NT2/D1 (cell line): Measurements from ENCODE around the gene MTMR8.

Experiments used
- DNase-seq: peaks from one replicate; pipeline ENCODE4 v3.0.0-alpha.2; 2011; ENCODE audit warnings: low read depth, low spot score
- H3K27me3 ChIP-seq: 2 replicates; pipeline ENCODE4 v1.6.0; 2011; ENCODE audit warnings: mild to moderate bottlenecking; ENCODE audit not compliant: insufficient read length, insufficient read depth
- H3K36me3 ChIP-seq: 2 replicates; pipeline ENCODE4 v1.6.1; 2011; ENCODE audit warnings: mild to moderate bottlenecking, low read length, mixed read lengths; ENCODE audit not compliant: insufficient read depth, insufficient read length
- H3K4me1 ChIP-seq: 2 replicates; pipeline ENCODE4 v1.5.1; 2011; ENCODE audit not compliant: insufficient read depth, insufficient read length
- H3K4me3 ChIP-seq: 2 replicates; pipeline ENCODE4 v1.5.1; 2011; ENCODE audit warnings: low read depth; ENCODE audit not compliant: insufficient read length
- H3K9ac ChIP-seq: 2 replicates; pipeline ENCODE4 v1.6.0; 2011; ENCODE audit warnings: low read depth; ENCODE audit not compliant: insufficient read length
- H3K9me3 ChIP-seq: 2 replicates; pipeline ENCODE4 v1.5.1; 2011; ENCODE audit warnings: mild to moderate bottlenecking, low read length; ENCODE audit not compliant: insufficient read depth
- SUZ12 ChIP-seq: IDR thresholded peaks from 2 replicates; pipeline ENCODE4 v1.6.1; 2011; ENCODE audit not compliant: insufficient read length, insufficient read depth; ENCODE audit errors: extremely low read depth
- YY1 ChIP-seq: IDR thresholded peaks from 2 replicates; pipeline ENCODE4 v1.6.1; 2011; ENCODE audit not compliant: insufficient read length, insufficient read depth
- ZNF274 ChIP-seq: IDR thresholded peaks from 2 replicates; pipeline ENCODE4 v1.6.1; 2011; ENCODE audit warnings: mild to moderate bottlenecking, low read depth, low read length

The MTMR8 gene

GRCh38 chrX:64306712-64307111, 88.5 kb downstream of the MTMR8 start:
- H3K9me3 ChIP-seq: peaks cover 4% of the 10 kb centered on the region; the same call in 1 of the 2 replicates
- TF ChIP-seq YY1 (no peak), SUZ12 (no peak), ZNF274 (no peak)
- no peaks in the 10 kb centered on the region for H3K4me1 ChIP-seq
- H3K4me3 ChIP-seq: no peak overlapping the region
- no peak overlapping the region for H3K9ac ChIP-seq
- H3K27me3 ChIP-seq: no peaks in the 10 kb centered on the region
- H3K36me3 ChIP-seq: no peaks in the 10 kb centered on the region
- DNase-seq: no peak

GRCh38 chrX:64291123-64291522, 104.1 kb downstream of the MTMR8 start:
- Histone ChIP-seq H3K36me3 (no peaks in the 10 kb centered on the region), H3K4me3 (no peak overlapping the region), H3K9ac (no peak overlapping the region), H3K4me1 (no peaks in the 10 kb centered on the region), H3K9me3 (no peaks in the 10 kb centered on the region), H3K27me3 (no peaks in the 10 kb centered on the region)
- no peak for DNase-seq
- TF ChIP-seq ZNF274: no peak
- TF ChIP-seq SUZ12: no peak
- no peak for TF ChIP-seq YY1

GRCh38 chrX:64265265-64265664, 130.0 kb downstream of the MTMR8 start:
- Histone ChIP-seq H3K4me3 (no peak overlapping the region), H3K9ac (no peak overlapping the region), H3K36me3 (no peaks in the 10 kb centered on the region), H3K4me1 (no peaks in the 10 kb centered on the region), H3K9me3 (no peaks in the 10 kb centered on the region), H3K27me3 (no peaks in the 10 kb centered on the region)
- TF ChIP-seq SUZ12 (no peak), YY1 (no peak), ZNF274 (no peak)
- DNase-seq: no peak

- no peak for TF ChIP-seq YY1
- no peak for TF ChIP-seq SUZ12
- no peak for TF ChIP-seq ZNF274
- Histone ChIP-seq H3K27me3 (no peaks in the 10 kb centered on the region), H3K9me3 (no peaks in the 10 kb centered on the region), H3K4me1 (no peaks in the 10 kb centered on the region), H3K4me3 (no peak within 1 kb of the TSS), H3K36me3 (no peaks in the 10 kb centered on the region), H3K9ac (no peak within 1 kb of the TSS)
- no peak for DNase-seq
Measured at GRCh38 chrX:64230123-64230970, 164.9 kb downstream of the MTMR8 start, which contains the start of gene ASB12. TSS of gene ASB12 (minus strand) at chrX:64230607. CDS start at chrX:64225650, 4,957 bp downstream.

- Histone ChIP-seq H3K4me3 (no peak overlapping the region), H3K36me3 (no peaks in the 10 kb centered on the region), H3K4me1 (no peaks in the 10 kb centered on the region), H3K27me3 (no peaks in the 10 kb centered on the region), H3K9me3 (no peaks in the 10 kb centered on the region), H3K9ac (no peak overlapping the region)
- TF ChIP-seq SUZ12 (no peak), ZNF274 (no peak), YY1 (no peak)
- no peak for DNase-seq
Measured at GRCh38 chrX:64229154-64229553, 166.1 kb downstream of the MTMR8 start.
